ENCODE data around the gene TMEM116. TPM values are rescaled to one million over a fixed set of nuclear protein-coding genes. Genes with fewer than 3 reads are reported as not detected.

Gene TMEM116
- total and polyA plus RNA-seq, 10 of the 15 experiments (the other 5 are each of a cell fraction or from before 2014, with no cell fraction given): 6.0 to 25.7 (median 8.5) TPM

- TF ChIP-seq NR2C1 (IDR thresholded peaks at IDR 0.05) (no peak), CUX1 (IDR thresholded peaks at IDR 0.05; ENCODE audit: insufficient replicate concordance, low read depth, low read length) (no peak), PAX8 (IDR thresholded peaks at IDR 0.05) (no peak), PAX5 (IDR thresholded peaks at IDR 0.05; ENCODE audit: borderline replicate concordance, low read depth, low read length) (peak; percentile 8; the same call in 1 of the 2 replicates), IKZF2 (IDR thresholded peaks at IDR 0.05) (0 out of 4 replicates have a peak, but pooled peaks of 1 of the 2 experiments have one; percentile 24), CBX3 (IDR thresholded peaks at IDR 0.05; ENCODE audit: borderline replicate concordance, low read depth) (no peak), USF1 (IDR thresholded peaks at IDR 0.05; ENCODE audit: borderline replicate concordance, extremely low read length, insufficient read depth, low read depth, low read length) (peak; percentile 97), HDGF (IDR thresholded peaks at IDR 0.05) (no peak), HCFC1 (IDR thresholded peaks at IDR 0.05; ENCODE audit: low read length) (0 out of 2 replicates have a peak, but pooled peaks have one; percentile 22), ZBTB11 (CRISPR knock-in tag; IDR thresholded peaks at IDR 0.05) (peak; percentile 64), BMI1 (IDR thresholded peaks at IDR 0.05; ENCODE audit: borderline replicate concordance) (no peak), RUNX3 (IDR thresholded peaks at IDR 0.05; ENCODE audit: low read length) (peak; percentile 39; the same call in 1 of the 2 replicates), CHD1 (IDR thresholded peaks at IDR 0.05; ENCODE audit: low read depth, low read length) (0 out of 2 replicates have a peak, but pooled peaks have one; percentile 1), IRF3 (IDR thresholded peaks at IDR 0.05) (peak; percentile 31; the same call in 1 of the 2 replicates), ETV6 (conservative IDR thresholded peaks at IDR 0.05 in 1 of 2, IDR thresholded peaks at IDR 0.05 in 1 of 2; ENCODE audit: borderline replicate concordance in 1 of 2, low read depth in 1 of 2) (no peak), RCOR1 (conservative IDR thresholded peaks at IDR 0.05; ENCODE audit: low read depth, low read length) (no peak), PML (IDR thresholded peaks at IDR 0.05; ENCODE audit: low read length) (peak; percentile 85; the same call in 1 of the 2 replicates), POU2F2 (IDR thresholded peaks at IDR 0.05; ENCODE audit: borderline replicate concordance, low read depth, low read length) (peak; percentile 68; the same call in 2 of the 3 replicates), CBFB (IDR thresholded peaks at IDR 0.05; ENCODE audit: low read depth) (peak; percentile 71)
These were observed at the start of gene TMEM116, which contains the start of gene ERP29 (continued) for GRCh38 chr12:112012775-112013600.

Measured in GM12878 (cell line).